T-helper 1 cell treated with Interleukin-12 subunit alpha and Interleukin-12 subunit beta and Interleukin-4 antibody, amounts not matched to agents 30 ng/mL and 1 ng/mL, for 36 hours (primary cell): Measurements from ENCODE around the gene KCNC2. TPM values are rescaled to one million over a fixed set of nuclear protein-coding genes. Genes with fewer than 3 reads are reported as not detected.

Source experiments
- intact Hi-C: fragments of 100-400 bp; cut with micrococcal nuclease; formaldehyde crosslinking; loops from one replicate; pipeline ENCODE4 v1.15.1; 2024
- total RNA-seq: library from RNA; stranded (reverse); gene quantifications from 2 replicates; pipeline ENCODE4 v1.2.3, GENCODE V29; 2022

KCNC2 gene
- total RNA-seq, 1 donor from 2014 or later: not detected

GRCh38 chr12:75161488-75161887, 48.2 kb downstream of the KCNC2 start:
- intact Hi-C loops: no loop called here

- intact Hi-C loops: no loop called here
Observed at GRCh38 chr12:75157385-75157784, 52.3 kb downstream of the KCNC2 start.

GRCh38 chr12:75155962-75156361, 53.7 kb downstream of the KCNC2 start:
- intact Hi-C loops: no loop called here

- intact Hi-C loops: no loop called here
Observed at GRCh38 chr12:75154388-75154787, 55.3 kb downstream of the KCNC2 start.

- intact Hi-C loops: no loop called here
Observed at GRCh38 chr12:75139196-75139595, 70.4 kb downstream of the KCNC2 start.

GRCh38 chr12:75137896-75138295, 71.7 kb downstream of the KCNC2 start:
- intact Hi-C loops: no loop called here

- intact Hi-C loops: no loop called here
Observed at GRCh38 chr12:75135026-75135425, 74.6 kb downstream of the KCNC2 start.

GRCh38 chr12:75130811-75131210, 78.8 kb downstream of the KCNC2 start:
- intact Hi-C loops: no loop called here

- intact Hi-C loops: no loop called here
Observed at GRCh38 chr12:75129275-75129674, 80.4 kb downstream of the KCNC2 start.

- intact Hi-C loops: no loop called here
Observed at GRCh38 chr12:75121036-75121705, 88.5 kb downstream of the KCNC2 start.

- intact Hi-C loops: no loop called here
Observed at GRCh38 chr12:75120311-75120711, 89.3 kb downstream of the KCNC2 start.

GRCh38 chr12:75116646-75117198, 92.9 kb downstream of the KCNC2 start:
- intact Hi-C loops: no loop called here

- intact Hi-C loops: no loop called here
Observed at GRCh38 chr12:75115748-75116147, 93.9 kb downstream of the KCNC2 start.

- intact Hi-C loops: no loop called here
Observed at GRCh38 chr12:75103822-75104221, 105.8 kb downstream of the KCNC2 start.

GRCh38 chr12:75101781-75102180, 107.9 kb downstream of the KCNC2 start:
- intact Hi-C loops: no loop called here

- intact Hi-C loops: no loop called here
Observed at GRCh38 chr12:75099210-75099609, 110.4 kb downstream of the KCNC2 start.

GRCh38 chr12:75097003-75097402, 112.6 kb downstream of the KCNC2 start:
- intact Hi-C loops: no loop called here

- intact Hi-C loops: no loop called here
Observed at GRCh38 chr12:75087654-75088053, 122.0 kb downstream of the KCNC2 start.

- intact Hi-C loops: no loop called here
Observed at GRCh38 chr12:75086091-75087038, 123.3 kb downstream of the KCNC2 start.

GRCh38 chr12:75081305-75081704, 128.3 kb downstream of the KCNC2 start:
- intact Hi-C loops: no loop called here

- intact Hi-C loops: no loop called here
Observed at GRCh38 chr12:75080582-75080981, 129.1 kb downstream of the KCNC2 start.

GRCh38 chr12:75065482-75065881, 144.2 kb downstream of the KCNC2 start:
- intact Hi-C loops: no loop called here
